ENCODE measurements around the gene PCK1.

PCK1 gene

GRCh38 chr20:57536120-57536708 lies 24.7 kb upstream of the PCK1 start:
- DNase-seq (ENCODE audit: low spot score), result no peak

GRCh38 chr20:57536771-57537724 lies 23.9 kb upstream of the PCK1 start:
- DNase-seq (ENCODE audit: low spot score), result no peak

- DNase-seq (ENCODE audit: low spot score), result no peak
Observed at GRCh38 chr20:57537822-57538221, 23.1 kb upstream of the PCK1 start.

GRCh38 chr20:57539889-57540288 lies 21.0 kb upstream of the PCK1 start:
- DNase-seq (ENCODE audit: low spot score), result no peak

- DNase-seq (ENCODE audit: low spot score), result no peak
Observed at GRCh38 chr20:57540890-57541580, 19.9 kb upstream of the PCK1 start.

- no peak for DNase-seq (ENCODE audit: low spot score)
Observed at GRCh38 chr20:57543754-57544153, 17.2 kb upstream of the PCK1 start.

GRCh38 chr20:57544838-57545564 lies 15.9 kb upstream of the PCK1 start:
- no peak for DNase-seq (ENCODE audit: low spot score)

- no peak for DNase-seq (ENCODE audit: low spot score)
Observed at GRCh38 chr20:57545927-57546662, 14.8 kb upstream of the PCK1 start.

- DNase-seq (ENCODE audit: low spot score), result no peak
Observed at GRCh38 chr20:57546956-57547649, 13.8 kb upstream of the PCK1 start.

GRCh38 chr20:57548177-57549058 lies 12.5 kb upstream of the PCK1 start:
- DNase-seq (ENCODE audit: low spot score), result no peak

GRCh38 chr20:57552471-57552870 lies 8.4 kb upstream of the PCK1 start:
- DNase-seq (ENCODE audit: low spot score), result no peak

- no peak for DNase-seq (ENCODE audit: low spot score)
Observed at GRCh38 chr20:57553376-57554018, 7.4 kb upstream of the PCK1 start.

- DNase-seq (ENCODE audit: low spot score), result no peak
Observed at GRCh38 chr20:57555457-57556184, 5.3 kb upstream of the PCK1 start.

- no peak for DNase-seq (ENCODE audit: low spot score)
Observed at GRCh38 chr20:57556980-57557274, 4.0 kb upstream of the PCK1 start.

- no peak for DNase-seq (ENCODE audit: low spot score)
Observed at GRCh38 chr20:57557926-57558613, 2.8 kb upstream of the PCK1 start.

- no peak for DNase-seq (ENCODE audit: low spot score)
Observed at GRCh38 chr20:57558614-57559288, 2.2 kb upstream of the PCK1 start.

GRCh38 chr20:57559289-57559634 lies 1.6 kb upstream of the PCK1 start:
- no peak for DNase-seq (ENCODE audit: low spot score)

All from SK-N-DZ (cell line).